HG02852 (cell line): Measurements from ENCODE around the gene MAMDC4.
"Not testable (repeated sequence)": the region's sequence is repeated elsewhere in the genome, so short reads cannot be mapped to it uniquely, and the experiment has no call there.

Source experiments
- ATAC-seq: cut with Tn5 transposase; IDR thresholded peaks from one replicate; pipeline ENCODE4 v1.9.1; 2021; ENCODE audit warnings: mild to moderate bottlenecking, moderate library complexity; ENCODE audit not compliant: unreplicated experiment

MAMDC4 gene

DNA sequence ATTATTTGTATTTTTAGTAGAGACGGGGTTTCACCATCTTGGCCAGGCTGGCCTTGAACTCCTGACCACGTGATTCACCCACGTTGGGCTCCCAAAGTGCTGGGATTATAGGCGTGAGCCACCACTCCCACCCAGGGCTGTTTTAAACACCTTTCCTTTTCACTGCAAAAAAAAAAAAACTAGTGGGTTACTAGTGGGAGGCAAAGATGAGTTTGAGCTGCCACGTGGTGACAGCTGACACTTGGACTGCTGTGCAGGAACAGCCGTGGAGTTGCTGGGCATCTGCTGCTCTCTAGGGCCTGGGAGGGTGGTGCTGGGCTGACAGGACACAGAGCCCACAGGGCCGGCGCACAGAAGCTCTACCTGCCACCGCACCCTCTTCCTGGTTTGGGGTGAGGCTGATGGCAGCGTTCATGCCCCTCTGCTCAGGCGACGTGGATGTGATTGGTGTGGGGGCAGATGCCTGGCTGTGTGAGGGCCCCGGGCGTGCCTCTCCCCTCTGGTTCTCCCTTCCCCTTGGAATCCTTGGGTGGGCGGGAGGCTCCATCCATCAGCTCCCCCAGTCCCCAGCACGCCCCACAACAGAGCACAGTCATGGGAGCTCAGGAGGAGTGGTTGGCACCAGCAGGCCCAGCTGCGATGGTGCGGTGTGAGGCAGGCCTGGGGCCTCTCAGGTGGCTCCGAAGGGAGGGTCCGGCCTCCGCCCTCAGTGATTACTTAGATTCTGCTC lies 27.5 kb upstream of the MAMDC4 start:
- no peak for ATAC-seq

DNA sequence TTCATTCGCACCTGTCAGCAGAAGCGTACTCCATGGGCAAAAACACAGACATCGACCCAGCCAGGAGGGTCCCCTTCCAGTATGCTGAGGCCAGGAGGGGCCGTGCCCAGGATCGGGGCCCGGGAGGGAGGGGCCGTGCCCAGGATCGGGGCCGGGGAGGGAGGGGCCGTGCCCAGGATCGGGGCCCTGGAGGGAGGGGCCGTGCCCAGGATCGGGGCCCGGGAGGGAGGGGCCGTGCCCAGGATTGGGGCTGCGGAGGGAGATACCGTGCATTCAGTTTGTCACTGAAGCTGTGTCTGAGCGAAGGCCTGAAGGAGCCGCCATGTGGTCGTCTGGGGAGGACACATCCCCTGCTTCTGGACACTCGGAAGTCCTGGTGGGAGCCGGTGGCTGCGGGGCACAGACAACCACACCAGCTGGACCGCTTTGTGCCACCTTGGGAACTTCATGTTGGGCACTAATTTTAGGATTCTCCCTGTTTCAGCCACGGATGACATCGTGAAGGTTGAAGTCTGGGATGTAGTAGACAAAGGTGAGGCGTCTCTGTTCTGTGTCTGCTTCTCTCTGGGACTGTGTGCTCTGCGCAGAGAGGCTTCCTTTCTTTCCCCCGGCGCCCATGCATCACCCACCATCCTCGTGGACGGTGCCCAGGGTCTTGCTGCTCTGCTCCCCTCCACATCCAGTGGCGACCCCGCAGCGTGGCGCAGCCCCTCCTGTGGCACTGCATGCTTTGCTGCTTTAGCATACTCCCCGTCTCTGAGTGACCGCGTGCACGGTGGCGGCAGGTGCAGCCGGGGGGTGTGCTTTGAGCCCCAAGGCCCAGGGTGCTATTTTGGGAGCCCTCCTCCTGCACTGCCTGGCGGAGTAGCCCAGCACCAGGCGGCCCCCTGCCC lies 26.6 kb upstream of the MAMDC4 start:
- ATAC-seq, result no peak

DNA sequence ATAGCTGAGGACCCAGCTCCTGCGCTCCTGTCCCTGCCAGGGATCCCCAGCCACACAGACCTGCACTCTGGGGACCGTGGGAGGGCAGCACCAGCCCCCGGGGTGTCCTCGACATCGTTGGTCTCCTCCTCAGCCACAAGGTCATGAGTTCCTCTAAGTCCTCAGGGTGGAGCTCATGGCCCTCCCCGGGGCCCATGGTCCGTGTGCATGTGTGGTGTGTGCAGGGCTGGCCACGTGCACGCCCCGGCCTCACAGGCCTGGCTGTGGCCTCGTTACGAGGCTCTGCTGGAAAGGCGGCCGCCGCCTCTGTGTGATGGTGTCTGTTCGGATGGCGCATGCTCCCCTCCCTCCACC lies 26.0 kb upstream of the MAMDC4 start:
- ATAC-seq, result no peak

DNA sequence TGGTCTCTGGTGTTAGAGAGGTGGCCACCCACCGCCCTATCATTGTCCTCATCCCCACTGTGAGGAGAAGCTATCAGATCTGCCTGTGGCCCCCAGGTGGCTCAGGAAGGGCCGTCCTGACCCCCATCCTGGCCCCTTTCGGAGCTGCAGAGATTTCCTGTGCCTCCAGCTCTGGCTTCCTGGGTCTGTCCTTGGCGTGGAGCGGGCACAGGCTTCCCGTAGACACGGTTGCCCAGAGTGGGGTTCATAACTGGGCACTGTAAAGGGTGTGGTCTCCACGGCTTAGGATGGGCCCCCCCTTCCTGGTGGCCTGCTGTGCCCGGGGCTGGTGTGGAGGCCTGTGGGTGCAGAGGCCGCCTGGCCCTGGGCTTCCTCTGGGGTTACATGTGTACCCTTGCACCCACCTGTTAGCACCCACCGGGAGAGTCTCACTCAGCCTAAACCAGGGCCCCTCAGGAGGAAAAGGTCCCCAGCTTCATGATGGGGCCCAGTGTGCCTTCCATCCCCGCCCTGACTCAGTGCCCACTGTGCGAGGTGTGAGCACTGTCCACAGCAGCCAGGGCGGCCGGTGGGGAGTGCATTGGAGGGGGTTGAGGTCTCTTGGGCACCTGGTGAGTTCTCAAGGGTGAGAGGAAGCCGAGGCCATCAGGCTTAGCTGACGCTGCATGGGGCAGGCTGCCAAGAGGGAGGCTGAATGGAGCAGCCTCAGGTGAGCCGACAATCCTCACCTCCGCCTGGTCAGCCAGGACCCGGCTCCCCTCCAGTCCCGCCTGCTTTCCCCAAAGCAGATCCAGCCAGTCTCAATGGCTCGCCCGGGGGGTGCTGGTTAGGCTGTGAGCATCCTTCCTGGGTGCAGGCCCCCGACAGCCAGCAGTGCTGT lies 25.2 kb upstream of the MAMDC4 start:
- ATAC-seq, result no peak

DNA sequence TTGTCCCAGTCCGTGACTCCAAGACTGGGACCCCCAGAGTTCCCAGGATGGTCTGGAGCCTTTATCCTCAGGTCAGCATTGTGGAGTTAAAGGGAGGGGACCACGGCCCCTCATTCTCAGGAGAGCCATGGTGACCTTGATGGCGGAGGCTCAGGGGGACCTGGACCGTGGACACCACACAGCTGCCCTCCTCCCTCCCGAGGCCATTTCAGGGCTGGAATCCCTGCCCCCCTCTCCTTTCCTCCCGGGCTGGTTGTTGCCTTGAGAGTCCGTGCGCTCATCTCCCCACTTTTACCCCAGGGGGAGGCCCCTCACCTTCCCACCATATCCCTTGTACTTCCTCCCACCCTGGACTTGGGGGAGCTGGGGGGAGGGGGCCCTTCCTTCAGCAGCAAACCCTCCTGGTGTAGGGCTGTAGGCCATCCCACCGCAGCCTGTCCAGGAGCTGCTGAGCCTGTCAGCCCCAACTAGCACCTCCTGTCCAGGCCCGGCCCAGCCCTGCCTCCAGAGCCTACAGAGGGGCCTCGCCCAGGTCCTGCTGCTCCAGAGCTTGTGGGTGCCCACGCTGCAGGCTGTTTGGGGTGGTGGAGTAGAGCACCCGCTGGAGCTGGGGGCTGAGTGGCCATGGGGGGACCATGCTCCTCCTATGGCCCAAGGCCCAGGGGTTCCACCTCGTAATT lies 24.2 kb upstream of the MAMDC4 start:
- no peak for ATAC-seq

DNA sequence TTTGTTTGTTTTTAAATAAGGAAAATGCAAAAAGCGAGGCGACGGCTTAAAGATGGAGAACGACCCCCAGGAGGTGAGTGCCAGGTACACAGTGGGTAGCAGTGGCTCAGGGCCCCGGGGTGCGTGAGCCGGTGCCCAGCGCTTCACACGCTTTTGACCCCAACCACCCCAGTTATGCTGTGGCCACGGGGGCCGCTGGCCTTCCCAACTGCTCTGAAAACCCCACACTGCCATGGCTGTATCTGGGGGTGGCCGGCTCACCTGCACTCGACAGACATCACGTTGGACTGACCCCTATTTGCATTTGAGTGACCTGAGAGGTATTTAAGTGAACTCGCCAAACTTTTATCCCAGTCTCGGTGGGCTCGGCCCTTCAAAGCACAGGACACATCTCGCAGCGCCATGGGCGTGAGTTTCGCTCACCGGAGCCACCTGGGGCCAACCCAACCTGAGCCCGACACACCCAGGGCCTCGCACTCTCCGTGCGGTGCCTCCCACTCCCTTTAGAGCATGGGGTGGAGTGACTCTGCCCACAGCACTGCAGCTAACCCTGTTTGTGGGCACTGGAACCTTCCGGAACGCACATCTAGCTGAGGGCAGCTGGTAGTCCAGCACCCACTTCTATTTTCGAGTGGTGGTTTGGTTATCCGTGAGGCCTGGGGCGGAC lies 23.5 kb upstream of the MAMDC4 start:
- no peak for ATAC-seq

DNA sequence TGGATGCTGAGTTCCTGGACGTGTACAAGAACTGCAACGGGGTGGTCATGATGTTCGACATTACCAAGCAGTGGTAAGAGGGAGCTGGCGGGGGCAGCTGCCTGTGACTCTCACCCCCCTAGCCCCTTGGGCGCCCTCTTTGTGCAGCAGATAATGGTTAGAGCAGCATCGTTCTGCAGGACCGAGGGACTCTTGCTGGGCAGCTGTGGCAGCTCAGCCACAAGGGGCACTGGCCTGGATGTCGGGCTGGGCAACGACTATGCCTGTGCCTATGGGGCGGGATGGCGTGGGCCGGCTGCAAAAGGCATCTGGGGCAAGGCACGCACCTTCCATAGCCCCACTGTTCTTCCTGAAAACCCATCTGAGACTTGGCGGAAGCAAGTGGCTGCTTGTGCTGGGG lies 22.7 kb upstream of the MAMDC4 start:
- no peak for ATAC-seq

DNA sequence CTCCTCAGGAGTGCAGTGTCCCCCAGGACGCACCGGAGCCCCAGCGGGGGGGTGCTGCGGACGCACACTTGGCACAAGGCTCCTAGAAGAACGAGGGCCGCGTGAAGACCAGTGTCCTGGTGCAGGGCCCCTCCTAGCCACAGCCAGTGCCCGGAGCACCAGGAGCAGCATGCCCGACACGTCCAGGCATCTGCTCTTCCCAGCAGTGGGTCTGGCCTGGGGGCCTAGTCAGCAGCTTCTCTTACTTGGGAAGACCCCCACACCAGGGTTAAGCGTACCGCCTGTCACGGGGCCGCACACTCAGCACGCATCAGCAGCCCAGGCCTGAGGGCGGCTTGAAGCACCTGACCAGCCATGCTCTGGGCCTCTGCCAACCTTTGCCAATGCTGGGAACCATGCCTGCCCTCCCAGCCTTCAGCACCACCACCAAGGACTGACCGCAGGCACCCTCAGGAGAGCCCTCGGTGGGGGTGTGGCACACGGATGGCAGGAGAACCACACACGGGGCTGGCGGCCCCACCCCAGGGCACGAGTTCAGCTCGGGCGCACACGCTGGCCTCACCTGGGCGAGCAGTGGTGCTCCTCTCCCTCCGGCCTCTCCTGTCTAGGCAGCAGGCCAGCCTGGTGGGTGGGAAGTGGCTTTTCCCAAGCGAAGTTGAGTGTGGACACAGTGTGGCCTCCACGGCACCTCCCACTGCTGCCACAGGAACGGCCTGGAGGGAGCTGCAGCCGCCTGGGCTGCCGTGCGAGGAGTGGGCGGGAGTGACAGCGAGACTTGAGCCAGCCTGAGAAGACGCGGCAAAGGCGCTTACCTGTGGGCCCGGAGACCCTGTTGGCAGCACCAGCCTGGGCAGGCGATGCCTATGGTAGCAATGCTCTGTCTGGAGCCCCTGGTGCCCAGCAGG lies 21.9 kb upstream of the MAMDC4 start:
- ATAC-seq, result no peak

DNA sequence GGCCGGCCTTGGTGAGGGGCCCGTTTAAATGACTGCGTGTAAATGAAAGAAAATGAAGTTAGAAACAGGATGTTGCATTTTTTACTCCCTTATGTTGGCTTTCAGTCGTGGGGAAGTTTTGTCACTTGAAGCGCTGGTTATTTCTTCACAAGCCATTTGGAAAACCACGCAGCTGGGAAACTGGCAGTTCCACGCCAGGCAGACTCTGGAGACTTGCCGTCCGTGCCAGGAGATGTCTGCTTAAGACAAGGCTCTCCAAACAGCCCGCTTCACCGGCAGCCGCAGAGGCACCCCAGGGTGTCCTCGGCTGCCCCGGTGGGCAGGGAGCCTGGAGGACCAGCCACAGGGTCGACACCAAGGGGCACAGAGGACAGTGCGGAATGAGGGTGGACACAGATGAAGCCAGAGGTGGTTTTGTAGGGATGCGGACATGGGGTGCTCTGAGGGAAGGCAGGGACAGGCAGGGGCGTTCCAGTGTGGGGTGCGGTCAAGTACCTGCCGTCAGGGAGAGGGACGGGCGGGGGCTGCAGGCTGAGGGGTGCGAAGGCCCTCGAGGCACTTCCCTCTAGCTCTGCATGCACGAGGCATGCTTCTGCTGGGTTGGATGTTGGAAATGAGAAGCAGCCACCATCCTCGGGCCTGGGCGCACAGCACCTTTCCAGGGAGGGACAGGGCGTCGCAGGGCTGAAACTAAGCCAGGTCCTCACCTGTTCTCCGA lies 21.0 kb upstream of the MAMDC4 start:
- ATAC-seq, result no peak

DNA sequence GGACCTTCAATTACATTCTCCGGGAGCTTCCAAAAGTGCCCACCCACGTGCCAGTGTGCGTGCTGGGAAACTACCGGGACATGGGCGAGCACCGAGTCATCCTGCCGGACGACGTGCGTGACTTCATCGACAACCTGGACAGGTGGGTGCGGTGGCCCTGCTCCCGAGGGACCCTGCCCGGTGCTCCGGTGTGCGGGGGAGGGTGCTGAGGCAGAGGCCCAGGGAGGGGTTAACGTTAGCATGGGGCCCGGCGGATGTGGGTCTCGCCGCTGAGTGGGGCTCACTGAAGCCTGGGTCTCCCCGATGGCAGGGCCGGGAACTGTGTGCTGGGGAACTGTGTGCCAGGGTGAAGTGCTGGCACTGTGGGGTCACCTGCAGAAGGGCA lies 20.4 kb upstream of the MAMDC4 start:
- no peak for ATAC-seq

DNA sequence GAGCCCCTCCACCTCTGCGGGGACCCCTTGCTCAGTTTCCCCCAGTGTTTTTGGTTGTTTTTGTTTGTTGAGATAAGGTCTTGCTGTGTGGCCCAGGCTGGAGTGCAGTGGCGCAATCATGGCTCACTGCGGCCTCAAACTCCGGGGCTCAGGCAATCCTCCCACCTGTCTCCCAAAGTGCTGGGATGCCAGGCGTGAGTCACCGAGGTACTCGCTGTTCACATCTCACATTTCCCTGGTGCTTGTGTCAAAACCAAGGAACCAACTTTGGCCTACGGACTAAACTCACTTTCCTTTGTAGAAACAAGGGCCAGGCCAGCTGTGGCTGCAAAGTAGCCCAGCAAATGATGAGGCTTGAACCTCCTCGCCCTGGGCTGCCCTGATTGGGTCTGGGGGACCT lies 19.6 kb upstream of the MAMDC4 start:
- ATAC-seq, result no peak

DNA sequence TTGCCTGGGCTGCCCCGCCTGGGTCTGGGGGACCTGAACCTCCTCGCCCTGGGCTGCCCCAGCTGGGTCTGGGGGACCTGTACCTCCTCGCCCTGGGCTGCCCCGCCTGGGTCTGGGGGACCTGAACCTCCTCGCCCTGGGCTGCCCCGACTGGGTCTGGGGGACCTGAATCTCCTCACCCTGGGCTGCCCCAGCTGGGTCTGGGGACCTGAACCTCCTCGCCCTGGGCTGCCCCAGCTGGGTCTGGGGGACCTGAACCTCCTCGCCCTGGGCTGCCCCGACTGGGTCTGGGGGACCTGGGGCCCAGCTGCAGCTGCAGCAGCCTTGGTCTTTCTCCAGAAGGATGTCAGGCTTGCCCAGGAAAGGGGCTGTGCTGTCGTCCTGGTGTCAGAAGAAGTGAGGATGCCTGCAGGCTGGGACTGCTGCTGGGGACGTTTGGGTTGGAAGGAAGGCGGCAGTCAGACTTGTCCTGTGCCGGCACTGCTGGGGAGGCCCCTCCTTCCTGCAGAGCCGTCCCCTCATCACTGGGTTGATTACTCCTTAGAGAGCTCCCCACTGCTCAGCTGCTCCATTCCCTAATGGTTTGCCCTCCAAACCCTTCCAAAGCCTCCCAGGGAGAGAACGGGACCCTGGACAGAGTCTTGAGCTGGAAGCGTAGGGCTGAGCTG lies 18.6 kb upstream of the MAMDC4 start:
- not testable (repeated sequence) for ATAC-seq

DNA sequence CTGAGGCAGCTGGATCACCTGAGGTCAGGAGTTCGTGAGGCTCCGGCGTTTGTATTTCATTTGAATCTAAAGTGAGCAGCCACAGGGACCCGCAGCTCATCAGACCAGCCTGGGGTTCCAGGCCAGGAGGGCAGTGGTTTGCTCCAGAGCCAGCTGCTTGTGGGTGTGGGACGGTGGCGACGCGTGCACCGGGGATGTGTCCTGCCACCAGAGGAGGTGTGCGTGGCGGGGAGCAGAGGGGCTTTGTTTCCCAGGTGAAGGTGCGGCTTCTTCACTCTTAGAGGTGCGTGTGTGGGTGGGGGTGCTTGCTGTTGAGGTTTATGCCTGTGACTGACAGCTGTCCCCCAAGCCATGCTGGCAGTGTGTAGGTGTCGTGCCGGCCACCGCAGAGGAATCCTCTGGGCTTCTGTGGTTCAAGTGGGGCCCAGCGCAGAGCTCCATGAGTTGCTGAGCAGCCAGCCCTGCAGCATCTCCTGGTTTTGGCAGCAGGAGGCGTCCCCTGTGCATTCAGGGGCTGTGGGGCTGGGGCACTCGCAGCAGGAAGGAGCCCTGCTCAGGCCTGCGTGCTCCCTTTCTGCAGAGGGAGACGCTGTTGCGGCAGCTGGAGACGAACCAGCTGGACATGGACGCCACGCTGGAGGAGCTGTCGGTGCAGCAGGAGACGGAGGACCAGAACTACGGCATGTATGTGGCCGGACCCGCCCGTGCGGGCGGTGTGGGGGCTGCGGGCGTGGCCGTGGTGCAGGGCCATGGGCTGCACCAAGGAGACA lies 16.8 kb upstream of the MAMDC4 start:
- no peak for ATAC-seq

DNA sequence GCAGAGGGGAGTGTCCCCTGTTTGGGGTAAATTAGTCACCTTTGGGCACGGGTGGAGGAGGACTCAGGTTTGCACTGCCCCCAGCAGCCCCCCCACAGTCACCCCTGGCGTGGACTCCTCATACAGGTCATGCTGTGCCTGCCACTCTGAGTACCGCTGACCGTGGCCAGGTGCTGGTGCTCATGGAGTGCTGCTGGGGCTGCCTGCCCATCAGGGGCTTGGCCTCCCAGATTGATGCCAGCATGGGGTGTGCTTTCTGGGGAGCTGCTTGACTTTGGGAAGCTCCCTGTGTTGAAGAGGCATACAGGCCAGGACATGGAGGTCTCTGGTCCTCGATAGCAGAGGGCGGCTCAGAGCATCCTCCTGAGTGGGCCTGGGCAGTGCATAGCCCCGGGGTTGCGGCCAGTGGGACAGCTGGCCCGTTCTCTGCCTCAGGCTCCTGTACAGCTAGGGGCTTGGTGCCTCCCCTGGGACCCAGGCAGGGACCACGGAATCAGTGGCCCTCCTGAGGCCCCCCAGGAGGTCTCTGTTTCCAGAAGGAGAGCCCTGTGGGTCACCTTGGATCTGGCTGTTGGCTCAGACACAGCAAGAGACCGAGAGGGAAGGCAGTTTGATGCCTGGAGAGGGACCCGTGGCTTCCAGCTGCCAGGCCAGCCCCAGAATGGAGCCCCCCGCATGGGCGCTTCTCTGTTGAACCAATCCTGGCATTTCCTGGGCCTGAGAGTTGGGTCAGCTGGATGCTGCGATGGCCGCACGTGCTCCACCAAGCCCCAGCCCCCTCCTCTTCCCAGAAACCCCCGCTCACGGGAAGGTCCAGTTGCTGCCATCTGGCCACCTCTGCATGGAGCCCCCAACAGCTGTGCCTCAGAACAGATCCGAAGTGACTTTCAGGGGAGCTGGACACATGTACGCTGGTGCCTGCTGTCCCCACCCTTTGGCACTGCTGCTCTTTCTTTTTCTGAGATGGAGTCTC lies 15.9 kb upstream of the MAMDC4 start:
- no peak for ATAC-seq

DNA sequence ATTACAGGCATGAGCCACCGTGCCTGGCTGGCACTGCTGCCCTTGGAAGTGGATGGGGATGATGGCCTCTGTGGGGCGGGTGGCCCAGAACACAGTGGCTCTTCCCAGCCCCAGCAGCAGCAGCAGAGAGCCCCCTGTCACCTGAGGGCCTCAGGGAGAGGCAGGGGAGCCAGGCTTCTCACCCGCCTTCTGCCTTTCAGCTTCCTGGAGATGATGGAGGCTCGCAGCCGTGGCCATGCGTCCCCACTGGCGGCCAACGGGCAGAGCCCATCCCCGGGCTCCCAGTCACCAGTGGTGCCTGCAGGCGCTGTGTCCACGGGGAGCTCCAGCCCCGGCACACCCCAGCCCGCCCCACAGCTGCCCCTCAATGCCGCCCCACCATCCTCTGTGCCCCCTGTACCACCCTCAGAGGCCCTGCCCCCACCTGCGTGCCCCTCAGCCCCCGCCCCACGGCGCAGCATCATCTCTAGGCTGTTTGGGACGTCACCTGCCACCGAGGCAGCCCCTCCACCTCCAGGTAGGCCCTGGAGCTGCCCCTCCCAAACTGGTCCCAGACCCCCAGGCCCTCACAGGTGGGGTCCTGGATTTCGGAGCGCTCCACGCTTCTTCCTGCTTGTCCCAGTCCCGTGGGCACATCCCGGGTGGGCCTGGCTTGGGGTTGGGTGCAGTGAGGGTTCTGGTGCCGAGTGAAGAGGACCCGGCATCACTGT lies 14.8 kb upstream of the MAMDC4 start:
- ATAC-seq, result no peak

DNA sequence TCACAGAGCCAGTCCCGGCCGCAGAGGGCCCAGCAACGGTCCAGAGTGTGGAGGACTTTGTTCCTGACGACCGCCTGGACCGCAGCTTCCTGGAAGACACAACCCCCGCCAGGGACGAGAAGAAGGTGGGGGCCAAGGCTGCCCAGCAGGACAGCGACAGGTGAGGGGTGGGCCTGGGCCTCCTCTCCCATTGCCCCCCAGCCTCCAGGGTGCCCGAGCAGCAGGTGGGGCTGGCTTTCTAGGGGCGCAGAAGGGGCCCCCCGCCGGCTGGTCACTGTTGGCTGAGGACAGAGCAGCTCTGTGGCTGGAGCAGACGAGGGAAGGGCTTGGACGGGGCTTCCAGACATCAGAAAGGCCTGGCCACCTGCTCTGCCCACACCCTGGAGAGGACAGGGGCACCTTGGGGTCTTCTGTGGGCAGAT lies 14.3 kb upstream of the MAMDC4 start:
- ATAC-seq, result not testable (repeated sequence)
